Fibroblast of lung (primary cell): ENCODE data around the gene RET. TPM values are rescaled to one million over a fixed set of nuclear protein-coding genes. Genes with fewer than 3 reads are reported as not detected.

Source experiments
- DNase-seq, 2 donors: peaks; one replicate each; pipeline versions ENCODE4 v3.0.0 to v3.0.0-alpha.2; 2010; ENCODE audit warnings: low read depth in 2 of 2
- H2AFZ ChIP-seq: 2 replicates; pipeline ENCODE4 v1.5.1; 2012; ENCODE audit warnings: low read length, control low read depth, inconsistent platforms
- H3K27ac ChIP-seq: 2 replicates; pipeline ENCODE4 v1.5.1; 2011; ENCODE audit warnings: low read length, control low read depth; ENCODE audit not compliant: insufficient read depth
- H3K27me3 ChIP-seq: 2 replicates; pipeline ENCODE4 v1.5.1; 2011; ENCODE audit warnings: mild to moderate bottlenecking, low read length; ENCODE audit not compliant: control insufficient read depth, insufficient read depth
- H3K36me3 ChIP-seq: 2 replicates; pipeline ENCODE4 v1.5.1; 2011; ENCODE audit warnings: low read length; ENCODE audit not compliant: control insufficient read depth, insufficient read depth
- H3K4me1 ChIP-seq: 2 replicates; pipeline ENCODE4 v1.5.1; 2011; ENCODE audit warnings: low read length; ENCODE audit not compliant: control insufficient read depth, insufficient read depth; ENCODE audit errors: extremely low read depth
- H3K4me2 ChIP-seq: 2 replicates; pipeline ENCODE4 v1.5.1; 2011; ENCODE audit warnings: low read length, control low read depth; ENCODE audit not compliant: insufficient read depth; ENCODE audit errors: extremely low read depth
- H3K4me3 ChIP-seq, 4 experiments: fragments of 200-600 bp in 1 of 4; sonication (generic) in 1 of 4; replicated peaks in 1 of 4; 2 replicates each; pipeline ENCODE4 v1.5.1; 2011 to 2016; ENCODE audit warnings: low read length in 4 of 4, low read depth in 3 of 4, mild to moderate bottlenecking in 3 of 4, control low read depth in 2 of 4, inconsistent platforms in 1 of 4, mixed read lengths in 1 of 4; ENCODE audit not compliant: insufficient read depth in 1 of 4; ENCODE audit errors: control extremely low read depth in 1 of 4
- H3K79me2 ChIP-seq: 2 replicates; pipeline ENCODE4 v1.5.1; 2012; ENCODE audit warnings: mild to moderate bottlenecking, low read length, inconsistent platforms; ENCODE audit not compliant: control insufficient read depth, insufficient read depth
- H3K9ac ChIP-seq: 2 replicates; pipeline ENCODE4 v1.5.1; 2011; ENCODE audit warnings: mild to moderate bottlenecking, low read length, control low read depth; ENCODE audit not compliant: insufficient read depth
- H3K9me3 ChIP-seq: 2 replicates; pipeline ENCODE4 v1.5.1; 2012; ENCODE audit warnings: low read depth, low read length; ENCODE audit not compliant: control insufficient read depth, insufficient read depth
- H4K20me1 ChIP-seq: 2 replicates; pipeline ENCODE4 v1.5.1; 2011; ENCODE audit warnings: low read length; ENCODE audit not compliant: control insufficient read depth, insufficient read depth; ENCODE audit errors: extremely low read depth
- EZH2 ChIP-seq: IDR thresholded peaks from 2 replicates; pipeline ENCODE4 v1.5.1; 2012; ENCODE audit warnings: low read length, control low read depth, mild to moderate bottlenecking; ENCODE audit errors: missing control alignments
- polyA plus RNA-seq, 2 donors: library from polyadenylated mRNA; depleted of rRNA in 1 of 2; stranded (reverse) in 1 of 2; unstranded in 1 of 2; fragments of >200 nt; gene quantifications; 2 replicates each; pipeline ENCODE4 v1.2.1, GENCODE V29; 2011 to 2012; ENCODE audit warnings: missing spikeins in 1 of 2
- total RNA-seq: library from RNA; depleted of rRNA; stranded (reverse); fragments of >200 nt; gene quantifications from 2 replicates; pipeline ENCODE4 v1.2.1, GENCODE V29; 2014
- TF ChIP-seq, protein P1 (sequence below), 2 donors: IDR thresholded peaks in 1 of 2; conservative IDR thresholded peaks in 1 of 2; 1 replicate in 1 of 2; 2 replicates in 1 of 2; pipeline ENCODE4 v1.5.1; 2011 to 2012; ENCODE audit warnings: low read length in 2 of 2, control low read depth in 1 of 2, inconsistent platforms in 1 of 2, low read depth in 1 of 2, mild to moderate bottlenecking in 1 of 2

RET gene
- total and polyA plus RNA-seq, 2 donors (not counting 1 experiment from before 2014, with no cell fraction given), result 0.08 to 0.83 TPM

DNA sequence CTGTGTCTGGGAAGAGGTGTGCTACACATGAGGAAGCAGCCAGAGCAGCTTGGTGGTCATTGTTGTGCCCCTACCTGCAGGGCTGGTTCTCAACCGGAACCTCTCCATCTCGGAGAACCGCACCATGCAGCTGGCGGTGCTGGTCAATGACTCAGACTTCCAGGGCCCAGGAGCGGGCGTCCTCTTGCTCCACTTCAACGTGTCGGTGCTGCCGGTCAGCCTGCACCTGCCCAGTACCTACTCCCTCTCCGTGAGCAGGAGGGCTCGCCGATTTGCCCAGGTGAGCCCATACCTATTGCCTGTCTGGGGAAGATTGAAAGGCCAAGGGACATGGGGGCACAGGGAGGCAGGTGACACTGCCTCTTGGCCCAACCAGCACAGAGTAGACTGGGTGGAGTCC, 32.1 kb downstream of the RET start:
- Histone ChIP-seq H3K79me2 (no peaks in the 10 kb centered on the region), H3K9me3 (no peaks in the 10 kb centered on the region), H3K27ac (no peak overlapping the region), H3K9ac (no peak overlapping the region), H3K36me3 (no peaks in the 10 kb centered on the region), H2AFZ (no peak overlapping the region), H3K4me1 (no peaks in the 10 kb centered on the region), H4K20me1 (no peaks in the 10 kb centered on the region), H3K4me2 (no peak overlapping the region), H3K4me3 (no peak overlapping the region), H3K27me3 (no peaks in the 10 kb centered on the region)
- no peak for TF ChIP-seq EZH2
- TF ChIP-seq, protein P1, sequence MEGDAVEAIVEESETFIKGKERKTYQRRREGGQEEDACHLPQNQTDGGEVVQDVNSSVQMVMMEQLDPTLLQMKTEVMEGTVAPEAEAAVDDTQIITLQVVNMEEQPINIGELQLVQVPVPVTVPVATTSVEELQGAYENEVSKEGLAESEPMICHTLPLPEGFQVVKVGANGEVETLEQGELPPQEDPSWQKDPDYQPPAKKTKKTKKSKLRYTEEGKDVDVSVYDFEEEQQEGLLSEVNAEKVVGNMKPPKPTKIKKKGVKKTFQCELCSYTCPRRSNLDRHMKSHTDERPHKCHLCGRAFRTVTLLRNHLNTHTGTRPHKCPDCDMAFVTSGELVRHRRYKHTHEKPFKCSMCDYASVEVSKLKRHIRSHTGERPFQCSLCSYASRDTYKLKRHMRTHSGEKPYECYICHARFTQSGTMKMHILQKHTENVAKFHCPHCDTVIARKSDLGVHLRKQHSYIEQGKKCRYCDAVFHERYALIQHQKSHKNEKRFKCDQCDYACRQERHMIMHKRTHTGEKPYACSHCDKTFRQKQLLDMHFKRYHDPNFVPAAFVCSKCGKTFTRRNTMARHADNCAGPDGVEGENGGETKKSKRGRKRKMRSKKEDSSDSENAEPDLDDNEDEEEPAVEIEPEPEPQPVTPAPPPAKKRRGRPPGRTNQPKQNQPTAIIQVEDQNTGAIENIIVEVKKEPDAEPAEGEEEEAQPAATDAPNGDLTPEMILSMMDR (conservative IDR thresholded peaks at IDR 0.05 in 1 of 2, IDR thresholded peaks at IDR 0.05 in 1 of 2; ENCODE audit: low read depth in 1 of 2, low read length in 2 of 2), result no peak
- no peak for DNase-seq

- no peak overlapping the region for H3K9ac ChIP-seq
These were observed 32.9 kb downstream of the RET start for GRCh38 chr10:43109671-43110249.

DNA sequence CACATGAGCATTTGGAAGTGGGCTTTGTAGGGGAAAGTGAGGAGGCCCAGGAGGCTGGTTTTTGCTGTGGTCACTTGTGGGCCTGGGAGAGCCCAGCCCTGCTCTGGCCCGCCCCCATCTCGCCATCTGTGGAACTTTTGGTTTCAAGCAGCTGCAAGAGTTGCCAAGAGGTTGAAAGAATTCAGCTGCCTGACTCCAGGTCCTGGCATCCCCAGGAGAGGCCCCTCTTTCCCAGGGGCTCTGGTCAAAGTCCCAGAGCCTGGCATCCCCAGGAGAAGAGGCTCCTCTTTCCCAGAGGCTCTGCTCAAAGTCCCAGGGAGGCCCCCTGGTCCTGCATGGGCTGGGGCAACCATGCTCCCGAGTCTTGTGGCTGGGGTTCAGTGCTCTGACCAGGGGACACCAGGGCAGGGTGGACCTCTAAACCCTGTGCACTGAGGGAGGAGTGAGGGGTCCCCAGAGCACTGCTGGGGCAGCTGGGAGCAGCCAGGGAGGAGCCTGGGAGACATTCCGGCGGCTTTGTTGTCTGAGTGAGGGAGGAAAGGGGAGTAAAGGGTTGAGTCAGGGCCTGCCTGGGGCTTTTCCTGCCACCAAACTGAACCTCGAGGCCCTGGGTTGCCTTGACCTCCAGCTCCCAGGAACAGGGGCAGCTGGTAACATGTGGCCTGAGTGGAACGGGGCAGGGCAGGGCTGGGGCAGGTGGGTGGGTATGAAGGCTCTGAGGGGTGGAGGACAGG, 33.6 kb downstream of the RET start:
- H3K27ac ChIP-seq, result no peak overlapping the region
- no peak for TF ChIP-seq EZH2
- TF ChIP-seq, protein P1 (conservative IDR thresholded peaks at IDR 0.05 in 1 of 2, IDR thresholded peaks at IDR 0.05 in 1 of 2; ENCODE audit: low read depth in 1 of 2, low read length in 2 of 2), result no peak
- H2AFZ ChIP-seq, result no peak overlapping the region
- H3K79me2 ChIP-seq, result no peaks in the 10 kb centered on the region
- no peaks in the 10 kb centered on the region for H3K27me3 ChIP-seq
- no peak overlapping the region for H3K4me2 ChIP-seq
- no peaks in the 10 kb centered on the region for H3K4me1 ChIP-seq
- no peak overlapping the region for H3K4me3 ChIP-seq
- peak; percentile 45 to 80 for DNase-seq
- no peaks in the 10 kb centered on the region for H3K36me3 ChIP-seq
- H4K20me1 ChIP-seq, result no peaks in the 10 kb centered on the region
- H3K9me3 ChIP-seq, result no peaks in the 10 kb centered on the region
- no peak overlapping the region for H3K9ac ChIP-seq

More at GRCh38 chr10:43109671-43110249, 32.9 kb downstream of the RET start:
- DNase-seq, result no peak
- no peaks in the 10 kb centered on the region for H3K36me3 ChIP-seq
- H4K20me1 ChIP-seq, result no peaks in the 10 kb centered on the region
- no peaks in the 10 kb centered on the region for H3K4me1 ChIP-seq
- H2AFZ ChIP-seq, result no peak overlapping the region
- no peaks in the 10 kb centered on the region for H3K27me3 ChIP-seq
- H3K79me2 ChIP-seq, result no peaks in the 10 kb centered on the region
- no peak overlapping the region for H3K27ac ChIP-seq
- TF ChIP-seq, protein P1 (conservative IDR thresholded peaks at IDR 0.05 in 1 of 2, IDR thresholded peaks at IDR 0.05 in 1 of 2; ENCODE audit: low read depth in 1 of 2, low read length in 2 of 2), result no peak
- no peak for TF ChIP-seq EZH2
- H3K9me3 ChIP-seq, result no peaks in the 10 kb centered on the region
- no peak overlapping the region for H3K4me2 ChIP-seq
- no peak overlapping the region for H3K4me3 ChIP-seq
